ENCODE measurements around the gene MGA.
A peak's percentile ranks its signal among the peaks of the same experiment; 100 is the strongest.

Gene MGA

DNA sequence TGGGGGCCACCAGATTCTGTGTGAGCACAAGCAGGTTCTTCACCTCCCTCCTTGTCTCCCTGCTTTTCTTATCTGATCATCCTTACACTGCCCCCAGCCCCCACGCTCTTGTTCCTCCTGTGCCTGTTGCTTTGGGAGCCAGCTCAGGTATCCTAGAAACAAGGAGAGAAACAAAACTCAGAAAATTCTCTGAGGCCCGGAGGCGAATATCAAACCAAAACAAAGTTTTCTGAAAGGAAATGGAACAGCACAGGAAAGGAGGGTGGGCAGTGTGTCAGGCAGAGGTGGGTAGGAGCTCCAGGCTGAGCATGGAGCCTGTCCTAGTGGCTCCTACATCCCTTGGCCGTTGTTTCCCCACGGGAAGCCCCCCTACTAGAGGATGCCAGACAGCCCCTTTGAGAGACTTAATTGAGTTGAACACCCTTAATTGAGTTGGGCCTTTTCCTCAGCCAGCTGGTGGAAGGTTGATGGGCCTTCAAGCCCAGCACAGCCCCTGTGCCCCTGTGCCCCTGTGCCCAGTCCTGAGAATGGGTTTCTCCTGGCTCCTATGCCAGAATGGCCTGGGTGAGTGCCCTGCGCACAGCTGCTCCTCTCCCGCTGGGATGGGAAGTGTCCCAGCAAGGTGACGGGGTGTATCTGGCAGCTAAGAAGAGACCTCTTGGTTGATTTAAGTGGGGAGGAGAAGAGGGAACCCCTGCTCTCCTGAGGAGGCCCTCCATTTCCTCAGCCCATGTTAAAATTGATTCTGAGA, 144.9 kb downstream of the MGA start:
- TF ChIP-seq, protein P1, sequence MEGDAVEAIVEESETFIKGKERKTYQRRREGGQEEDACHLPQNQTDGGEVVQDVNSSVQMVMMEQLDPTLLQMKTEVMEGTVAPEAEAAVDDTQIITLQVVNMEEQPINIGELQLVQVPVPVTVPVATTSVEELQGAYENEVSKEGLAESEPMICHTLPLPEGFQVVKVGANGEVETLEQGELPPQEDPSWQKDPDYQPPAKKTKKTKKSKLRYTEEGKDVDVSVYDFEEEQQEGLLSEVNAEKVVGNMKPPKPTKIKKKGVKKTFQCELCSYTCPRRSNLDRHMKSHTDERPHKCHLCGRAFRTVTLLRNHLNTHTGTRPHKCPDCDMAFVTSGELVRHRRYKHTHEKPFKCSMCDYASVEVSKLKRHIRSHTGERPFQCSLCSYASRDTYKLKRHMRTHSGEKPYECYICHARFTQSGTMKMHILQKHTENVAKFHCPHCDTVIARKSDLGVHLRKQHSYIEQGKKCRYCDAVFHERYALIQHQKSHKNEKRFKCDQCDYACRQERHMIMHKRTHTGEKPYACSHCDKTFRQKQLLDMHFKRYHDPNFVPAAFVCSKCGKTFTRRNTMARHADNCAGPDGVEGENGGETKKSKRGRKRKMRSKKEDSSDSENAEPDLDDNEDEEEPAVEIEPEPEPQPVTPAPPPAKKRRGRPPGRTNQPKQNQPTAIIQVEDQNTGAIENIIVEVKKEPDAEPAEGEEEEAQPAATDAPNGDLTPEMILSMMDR (IDR thresholded peaks at IDR 0.05; ENCODE audit: low read depth, low read length, missing control alignments), result no peak
- in situ Hi-C loops (cut with HindIII; ENCODE audit: low pct_ligation_motif_present, low sequenced_read_pairs), result no loop called here
- no peak overlapping the region for H3K4me3 ChIP-seq (ENCODE audit: low read depth, low read length)
- no peak for DNase-seq
- H3K27me3 ChIP-seq (replicated peaks), result no peaks in the 10 kb centered on the region
- H3K36me3 ChIP-seq (replicated peaks), result peaks cover 7% of the 10 kb centered on the region
- no peak overlapping the region for H3K27ac ChIP-seq

DNA sequence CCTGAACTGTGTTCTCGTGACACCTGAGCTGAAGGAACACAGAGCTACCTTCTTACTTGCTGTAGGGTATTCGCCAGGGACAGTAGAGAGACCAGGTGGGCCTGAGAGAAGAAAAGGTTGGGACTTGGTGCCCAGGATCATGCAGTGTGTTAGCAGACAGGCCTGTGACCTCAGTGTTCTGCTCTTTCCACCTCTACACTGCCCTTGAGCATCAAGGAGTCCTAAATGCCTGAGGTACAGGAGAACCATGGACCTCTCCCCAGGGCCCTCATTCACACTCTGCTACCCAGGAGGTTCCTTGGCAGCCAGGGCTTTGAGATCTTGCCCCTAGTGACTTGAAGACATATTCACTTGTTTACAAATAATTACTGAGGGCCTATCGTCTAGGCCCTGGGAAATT, 145.5 kb downstream of the MGA start:
- DNase-seq, result no peak
- TF ChIP-seq, protein P1 (IDR thresholded peaks at IDR 0.05; ENCODE audit: low read depth, low read length, missing control alignments), result no peak
- H3K36me3 ChIP-seq (replicated peaks), result peaks cover 3% of the 10 kb centered on the region
- H3K27me3 ChIP-seq (replicated peaks), result no peaks in the 10 kb centered on the region
- in situ Hi-C loops (cut with HindIII; ENCODE audit: low pct_ligation_motif_present, low sequenced_read_pairs), result no loop called here
- no peak overlapping the region for H3K4me3 ChIP-seq (ENCODE audit: low read depth, low read length)
- no peak overlapping the region for H3K27ac ChIP-seq

DNA sequence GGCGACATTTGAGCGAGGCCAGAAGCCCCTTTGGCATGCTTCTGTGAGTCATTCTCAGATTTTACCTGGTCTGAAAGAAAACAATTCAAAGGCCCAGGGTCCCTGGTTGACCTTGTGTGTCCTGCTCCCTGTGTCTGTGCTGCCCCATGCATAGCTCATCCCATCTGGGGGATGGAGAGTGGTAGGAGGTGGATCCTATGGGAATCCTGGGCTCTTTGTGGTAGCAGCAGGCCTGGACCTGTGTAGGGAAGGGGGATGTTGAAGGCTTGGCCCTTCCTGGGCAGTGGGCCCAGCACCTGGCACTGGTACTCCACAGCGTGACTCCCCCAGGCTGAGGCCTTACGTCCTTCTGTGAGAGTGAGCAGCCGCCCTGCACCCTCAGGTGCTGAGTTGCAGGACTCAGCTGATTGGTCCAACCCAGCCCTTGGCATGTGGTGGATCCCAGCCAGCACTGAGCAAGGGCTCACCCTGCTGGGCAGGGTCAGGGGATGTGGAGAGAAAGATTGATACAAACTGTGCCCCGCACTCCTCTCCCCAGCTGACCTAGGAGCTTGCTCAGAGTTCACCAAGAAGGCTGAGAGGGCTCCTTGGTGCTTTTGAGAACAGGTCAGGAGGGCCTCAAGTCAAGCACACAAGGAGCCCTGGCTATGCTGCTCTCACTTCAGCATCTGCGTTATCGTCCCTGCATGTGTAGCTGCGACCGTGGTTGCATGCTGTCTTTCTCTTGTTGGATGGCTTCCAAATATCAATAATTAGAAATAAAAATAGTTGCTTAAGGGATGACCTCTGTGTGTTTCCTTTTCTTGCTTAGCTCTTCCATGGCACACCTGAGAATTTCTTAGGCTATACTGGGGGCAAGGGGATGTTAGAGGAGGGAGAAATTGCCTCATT, 146.3 kb downstream of the MGA start:
- TF ChIP-seq, protein P1 (IDR thresholded peaks at IDR 0.05; ENCODE audit: low read depth, low read length, missing control alignments), result peak; percentile 18
- no peak for DNase-seq
- in situ Hi-C loops (cut with HindIII; ENCODE audit: low pct_ligation_motif_present, low sequenced_read_pairs), result no loop called here
- Histone ChIP-seq H3K36me3 (replicated peaks) (no peaks in the 10 kb centered on the region), H3K27me3 (replicated peaks) (no peaks in the 10 kb centered on the region), H3K4me3 (ENCODE audit: low read depth, low read length) (no peak overlapping the region), H3K27ac (no peak overlapping the region)

DNA sequence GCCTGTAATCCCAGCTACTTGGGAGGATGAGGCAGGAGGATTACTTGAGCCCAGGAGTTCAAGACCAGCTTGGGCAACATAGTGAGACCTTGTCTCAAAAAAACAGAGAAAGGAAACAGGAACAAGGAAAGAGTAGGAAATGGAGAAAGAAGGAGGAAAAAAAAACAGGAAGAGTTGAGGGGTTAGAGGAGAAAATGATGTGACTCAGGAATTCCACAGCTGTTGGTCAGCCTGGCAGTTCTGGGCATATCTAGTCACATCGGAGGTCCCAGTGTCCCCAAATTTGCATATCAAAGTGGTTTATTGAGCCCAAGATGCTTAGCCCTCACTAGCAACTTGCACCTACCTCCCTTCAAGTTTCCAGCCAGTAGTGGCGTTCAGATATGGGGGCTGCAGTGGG, 148.9 kb downstream of the MGA start:
- peaks cover 21% of the 10 kb centered on the region for H3K36me3 ChIP-seq (replicated peaks)
- no peak overlapping the region for H3K4me3 ChIP-seq (ENCODE audit: low read depth, low read length)
- no peak overlapping the region for H3K27ac ChIP-seq
- no peaks in the 10 kb centered on the region for H3K27me3 ChIP-seq (replicated peaks)
- TF ChIP-seq, protein P1 (IDR thresholded peaks at IDR 0.05; ENCODE audit: low read depth, low read length, missing control alignments), result no peak
- in situ Hi-C loops (cut with HindIII; ENCODE audit: low pct_ligation_motif_present, low sequenced_read_pairs), result no loop called here
- no peak for DNase-seq

DNA sequence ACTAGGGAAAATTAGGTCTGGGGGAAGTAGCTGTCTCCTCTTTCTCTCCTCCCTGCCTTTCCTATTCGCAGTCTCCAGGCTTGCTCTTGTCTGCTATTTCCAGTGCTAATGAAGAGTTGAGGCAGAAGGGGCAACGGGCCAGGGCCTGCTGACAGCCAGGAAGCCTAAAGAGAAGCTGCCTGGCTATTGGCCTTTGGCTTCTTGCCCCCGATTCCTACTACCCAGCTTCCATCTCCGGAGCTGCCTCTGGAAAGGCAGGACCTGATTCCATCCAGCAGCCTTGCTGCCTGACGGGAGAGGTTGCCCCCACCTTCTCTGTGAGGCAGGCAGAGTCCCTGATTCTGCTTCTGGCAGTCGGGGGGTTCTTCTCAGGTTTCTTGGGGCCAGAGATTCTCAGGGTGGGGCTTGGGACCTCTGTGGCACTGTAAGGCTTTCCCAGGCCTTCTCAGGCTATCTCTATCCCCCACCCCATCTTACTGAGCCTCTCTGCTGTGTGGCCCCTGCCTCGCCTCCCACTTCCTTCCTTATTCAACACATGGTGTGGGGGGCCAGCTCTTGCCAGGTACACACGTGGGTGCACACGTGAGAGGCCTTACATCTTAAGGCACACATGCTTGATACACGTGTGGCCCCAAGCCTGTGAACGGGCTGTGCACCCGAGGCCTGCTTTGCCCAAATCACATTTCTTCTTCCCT, 149.5 kb downstream of the MGA start:
- peaks cover 27% of the 10 kb centered on the region for H3K36me3 ChIP-seq (replicated peaks)
- H3K27ac ChIP-seq, result no peak overlapping the region
- no peak for DNase-seq
- TF ChIP-seq, protein P1 (IDR thresholded peaks at IDR 0.05; ENCODE audit: low read depth, low read length, missing control alignments), result no peak
- H3K27me3 ChIP-seq (replicated peaks), result no peaks in the 10 kb centered on the region
- no peak overlapping the region for H3K4me3 ChIP-seq (ENCODE audit: low read depth, low read length)
- in situ Hi-C loops (cut with HindIII; ENCODE audit: low pct_ligation_motif_present, low sequenced_read_pairs), result no loop called here

Measured in brain microvascular endothelial cell (primary cell).